WERI-Rb-1 (cell line): ENCODE data around the gene NEK5.

Experiments used
- DNase-seq: peaks from one replicate; pipeline ENCODE4 v3.0.0-alpha.2; 2020
- H3K27ac ChIP-seq: fragments of 250-450 bp; sonication (Bioruptor Pico); 2 replicates; pipeline ENCODE4 v1.5.1; 2020; ENCODE audit warnings: mild to moderate bottlenecking, moderate library complexity
- H3K27me3 ChIP-seq: fragments of 250-450 bp; sonication (Bioruptor Pico); 2 replicates; pipeline ENCODE4 v1.5.1; 2021; ENCODE audit warnings: mild to moderate bottlenecking, low read depth, moderate library complexity; ENCODE audit not compliant: insufficient read depth, severe bottlenecking
- H3K36me3 ChIP-seq: fragments of 250-450 bp; sonication (Bioruptor Pico); 2 replicates; pipeline ENCODE4 v1.5.1; 2020; ENCODE audit warnings: mild to moderate bottlenecking, moderate library complexity
- H3K4me3 ChIP-seq: 2 replicates; pipeline ENCODE4 v1.5.1; 2011; ENCODE audit warnings: low read depth, mild to moderate bottlenecking, control low read depth, low read length
- H3K9me3 ChIP-seq: fragments of 250-450 bp; sonication (Bioruptor Pico); 2 replicates; pipeline ENCODE4 v1.5.1; 2021; ENCODE audit warnings: mild to moderate bottlenecking, moderate library complexity; ENCODE audit not compliant: severe bottlenecking
- TF ChIP-seq, protein P1 (sequence below): IDR thresholded peaks from 2 replicates; pipeline ENCODE4 v1.5.1; 2011; ENCODE audit warnings: low read depth, mild to moderate bottlenecking, control low read depth, inconsistent platforms, low read length

Gene NEK5

DNA sequence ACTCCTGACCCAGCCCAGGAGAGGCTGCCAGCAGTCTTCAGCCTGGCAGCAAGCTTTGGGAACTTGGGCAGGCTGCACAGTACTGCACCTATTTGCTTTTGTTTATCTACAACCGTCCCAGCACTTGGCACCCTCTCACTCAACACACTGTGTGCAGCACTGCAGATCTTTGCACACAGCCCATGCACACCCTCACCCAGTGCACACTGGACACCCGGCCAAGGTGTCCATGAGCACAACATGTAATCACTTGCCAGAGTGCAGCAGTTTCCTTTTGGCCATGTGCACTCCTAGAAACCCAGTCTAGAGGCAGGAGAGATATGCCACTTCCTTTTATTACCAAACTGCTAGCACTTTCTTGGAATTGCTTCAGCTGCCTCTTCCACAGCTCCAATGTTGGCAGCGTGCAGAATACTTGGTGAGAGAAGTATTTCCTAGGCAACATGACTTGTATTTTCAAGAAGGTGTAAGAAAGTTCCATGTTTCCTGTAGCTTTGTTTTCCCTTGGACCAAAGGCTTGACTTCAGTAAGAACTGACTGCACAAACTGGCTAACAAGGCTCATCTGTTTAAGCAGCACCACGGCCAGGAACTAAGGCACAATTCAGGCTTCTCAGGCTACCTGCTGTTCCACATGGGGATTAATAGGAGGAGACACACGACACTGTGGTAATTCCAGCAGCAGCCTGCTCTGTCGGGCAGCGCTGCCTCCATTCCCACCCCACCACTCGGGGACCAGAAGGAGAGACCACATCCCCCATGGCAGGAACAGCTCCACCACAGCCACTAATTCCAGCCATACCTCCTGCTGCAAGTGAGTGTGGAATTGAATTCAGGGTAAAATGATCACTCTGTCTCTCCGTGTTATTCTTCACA lies 133.0 kb downstream of the NEK5 start:
- Histone ChIP-seq H3K9me3 (no peaks in the 10 kb centered on the region), H3K27me3 (no peaks in the 10 kb centered on the region), H3K27ac (peak overlapping the region; percentile 44), H3K4me3 (no peak overlapping the region), H3K36me3 (no peaks in the 10 kb centered on the region)
- DNase-seq, result peak; percentile 66
- TF ChIP-seq, protein P1, sequence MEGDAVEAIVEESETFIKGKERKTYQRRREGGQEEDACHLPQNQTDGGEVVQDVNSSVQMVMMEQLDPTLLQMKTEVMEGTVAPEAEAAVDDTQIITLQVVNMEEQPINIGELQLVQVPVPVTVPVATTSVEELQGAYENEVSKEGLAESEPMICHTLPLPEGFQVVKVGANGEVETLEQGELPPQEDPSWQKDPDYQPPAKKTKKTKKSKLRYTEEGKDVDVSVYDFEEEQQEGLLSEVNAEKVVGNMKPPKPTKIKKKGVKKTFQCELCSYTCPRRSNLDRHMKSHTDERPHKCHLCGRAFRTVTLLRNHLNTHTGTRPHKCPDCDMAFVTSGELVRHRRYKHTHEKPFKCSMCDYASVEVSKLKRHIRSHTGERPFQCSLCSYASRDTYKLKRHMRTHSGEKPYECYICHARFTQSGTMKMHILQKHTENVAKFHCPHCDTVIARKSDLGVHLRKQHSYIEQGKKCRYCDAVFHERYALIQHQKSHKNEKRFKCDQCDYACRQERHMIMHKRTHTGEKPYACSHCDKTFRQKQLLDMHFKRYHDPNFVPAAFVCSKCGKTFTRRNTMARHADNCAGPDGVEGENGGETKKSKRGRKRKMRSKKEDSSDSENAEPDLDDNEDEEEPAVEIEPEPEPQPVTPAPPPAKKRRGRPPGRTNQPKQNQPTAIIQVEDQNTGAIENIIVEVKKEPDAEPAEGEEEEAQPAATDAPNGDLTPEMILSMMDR, result peak; percentile 33; the same call in 1 of the 2 replicates

DNA sequence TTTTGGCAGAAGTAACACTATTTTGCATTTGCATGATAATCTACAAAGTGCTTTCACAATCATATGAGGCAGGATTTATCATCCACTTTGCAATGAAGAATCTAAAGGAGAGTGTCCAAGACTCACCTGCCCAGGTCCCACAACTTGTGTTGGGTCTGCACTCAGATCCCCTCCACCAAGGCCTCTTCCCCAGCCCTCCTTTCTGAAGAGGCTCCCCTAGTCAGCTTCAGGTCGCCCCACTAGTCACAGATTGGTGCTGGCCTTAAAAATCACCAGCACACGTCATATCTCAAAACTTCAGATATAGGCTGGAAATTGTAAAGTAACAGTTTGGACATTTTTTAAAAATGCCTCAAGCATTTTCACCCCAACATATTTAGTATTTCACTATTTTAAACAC lies 135.2 kb downstream of the NEK5 start:
- no peak for DNase-seq
- H3K27ac ChIP-seq, result no peak overlapping the region

DNA sequence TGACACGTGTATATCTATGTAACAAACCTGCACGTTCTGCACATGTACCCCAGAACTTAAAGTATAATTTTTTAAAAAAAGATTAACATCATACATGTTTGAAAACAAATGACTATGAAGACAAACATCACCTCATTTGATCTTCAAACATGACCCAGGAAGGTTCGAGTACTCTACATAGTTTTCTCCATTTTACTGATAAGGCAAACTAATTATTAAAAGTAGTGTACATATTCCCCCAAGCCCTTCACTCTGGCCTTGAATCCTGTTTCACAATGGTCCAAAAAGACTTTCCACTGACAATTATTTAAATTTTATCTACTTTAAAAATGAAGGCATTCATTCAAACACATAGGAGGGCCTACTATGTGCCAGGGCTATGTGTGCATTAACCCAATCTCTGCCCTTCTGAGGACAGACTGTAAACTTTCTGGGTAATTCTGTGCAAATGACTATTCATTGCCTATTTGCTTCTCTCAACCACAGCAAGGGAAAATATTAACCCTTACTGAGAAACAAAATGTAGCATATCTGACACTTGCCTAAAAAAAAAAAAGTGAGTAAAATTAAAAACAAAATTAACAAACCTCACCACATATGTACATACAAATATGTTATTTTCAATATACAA lies 139.8 kb downstream of the NEK5 start:
- H3K9me3 ChIP-seq, result no peaks in the 10 kb centered on the region
- TF ChIP-seq, protein P1, result no peak
- no peak overlapping the region for H3K4me3 ChIP-seq
- H3K27me3 ChIP-seq, result no peaks in the 10 kb centered on the region
- DNase-seq, result no peak
- no peaks in the 10 kb centered on the region for H3K36me3 ChIP-seq
- H3K27ac ChIP-seq, result no peak overlapping the region

More for the DNA sequence above, 135.2 kb downstream of the NEK5 start:
- no peaks in the 10 kb centered on the region for H3K36me3 ChIP-seq
- H3K9me3 ChIP-seq, result no peaks in the 10 kb centered on the region
- H3K4me3 ChIP-seq, result no peak overlapping the region
- no peaks in the 10 kb centered on the region for H3K27me3 ChIP-seq
- TF ChIP-seq, protein P1, result no peak
